NCI-H2107 treated with DMSO at 0.1 percent for 48 hours (cell line): ENCODE measurements around the gene ZFY.

Experiments
- DNase-seq: peaks from one replicate; lab custom pipeline; 2025; ENCODE audit not compliant: unreplicated experiment; lab: John Stamatoyannopoulos, UW

ZFY gene

DNA sequence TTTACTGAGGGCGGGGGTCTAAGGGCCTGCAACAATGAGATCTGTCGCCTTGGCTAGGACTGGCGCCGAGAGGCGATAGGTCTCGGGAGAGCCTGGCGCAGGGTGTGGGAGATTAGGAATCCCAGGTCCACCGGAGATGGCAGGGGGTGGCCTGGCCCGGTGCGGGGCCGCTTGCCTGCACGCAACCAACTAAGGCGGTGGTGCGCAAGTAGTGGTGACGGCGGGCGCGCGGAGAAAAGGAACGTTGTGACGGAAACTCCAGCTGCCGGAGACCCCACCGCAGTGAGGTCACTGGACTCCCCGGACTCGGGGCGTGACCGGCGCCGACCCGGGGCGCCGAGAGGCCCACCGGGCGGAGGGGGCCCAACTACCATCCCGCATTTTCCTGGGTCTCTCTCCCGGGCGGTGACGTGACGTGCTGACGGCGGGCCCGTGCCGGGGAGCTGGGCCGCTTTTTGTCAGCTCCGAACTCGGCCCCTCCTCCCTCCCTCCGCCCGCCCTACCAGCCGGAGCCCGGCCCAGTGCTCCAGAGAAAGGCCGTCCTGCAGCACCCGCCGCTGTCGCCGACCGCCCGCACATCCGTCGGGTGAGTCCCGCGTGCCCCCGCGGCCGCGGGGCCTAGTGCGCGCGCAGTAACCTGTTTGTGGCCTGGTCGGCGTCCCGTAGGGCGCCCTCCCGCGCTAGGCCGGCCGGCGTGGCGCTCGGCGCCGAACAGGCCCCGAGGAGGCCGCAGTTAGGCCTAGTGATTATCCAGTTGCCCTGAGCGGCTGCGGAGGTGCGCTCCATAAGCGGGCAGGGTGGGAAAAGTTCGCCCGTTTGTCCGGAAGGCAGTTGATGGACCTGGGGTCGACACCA lies at the start of gene ZFY:
Gene ZFY, plus strand, starts transcription at position 521 of the 855 bp plus-strand sequence. CDS start 18,556 bp downstream, outside the sequence.
- DNase-seq = peak; percentile 18

DNA sequence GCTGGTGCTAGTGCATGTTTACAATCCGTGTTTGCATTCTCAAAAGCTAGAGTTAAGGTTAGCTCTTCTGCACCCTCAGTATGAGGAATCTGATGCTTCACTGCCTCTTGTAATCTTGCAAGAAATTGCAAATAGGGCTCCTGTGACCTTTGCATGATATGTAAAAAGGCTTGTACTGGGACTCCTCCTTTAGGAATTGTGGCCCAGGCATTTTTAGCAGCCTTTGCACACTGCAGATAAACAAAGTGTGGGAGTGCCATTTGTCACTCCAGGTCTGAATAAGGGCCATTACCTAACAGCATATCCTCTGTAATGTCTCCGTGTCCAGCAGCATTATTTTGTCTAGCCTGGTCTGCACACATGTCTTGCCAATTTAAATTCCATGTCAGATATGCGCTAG lies 49.3 kb upstream of the ZFY start:
- no peak for DNase-seq

DNA sequence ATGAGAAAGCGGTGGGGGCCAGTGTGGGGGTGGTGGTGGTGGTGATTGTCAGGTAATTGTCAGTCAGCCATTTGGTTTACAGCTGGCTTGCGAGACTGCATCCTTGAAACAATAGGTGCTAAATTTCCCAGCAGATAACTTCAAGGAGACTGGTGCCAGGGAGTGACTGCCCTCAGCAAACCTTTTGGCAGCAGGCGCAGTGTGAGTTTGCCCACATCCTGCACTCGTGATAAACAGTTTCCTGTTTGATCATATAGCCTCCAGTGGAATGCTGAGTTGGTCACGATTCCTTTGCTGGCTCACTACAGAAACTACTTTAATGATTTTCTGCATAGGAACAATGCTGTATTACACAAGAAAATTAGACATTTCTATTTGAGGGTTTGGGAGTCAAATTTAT lies 47.8 kb upstream of the ZFY start:
- no peak for DNase-seq

DNA sequence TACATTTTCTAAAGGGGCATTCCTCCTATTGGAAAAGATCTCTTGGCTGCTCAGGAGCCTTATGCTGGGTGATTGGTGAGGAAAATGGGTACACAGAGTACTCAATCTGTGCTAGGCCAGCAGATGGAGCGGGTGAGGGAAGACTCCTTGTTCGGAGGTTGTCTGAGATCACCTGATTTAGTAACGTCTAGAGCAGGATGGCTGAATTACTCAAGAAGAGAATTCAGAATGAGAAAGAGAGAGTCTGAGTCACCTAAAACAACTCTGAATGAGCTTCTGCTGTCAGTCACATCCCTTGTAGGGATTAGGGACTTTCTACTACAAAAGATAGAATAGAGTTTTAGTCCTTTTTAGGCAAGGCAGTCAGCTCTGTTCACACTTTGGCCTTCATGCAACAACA lies 47.2 kb upstream of the ZFY start:
- no peak for DNase-seq

DNA sequence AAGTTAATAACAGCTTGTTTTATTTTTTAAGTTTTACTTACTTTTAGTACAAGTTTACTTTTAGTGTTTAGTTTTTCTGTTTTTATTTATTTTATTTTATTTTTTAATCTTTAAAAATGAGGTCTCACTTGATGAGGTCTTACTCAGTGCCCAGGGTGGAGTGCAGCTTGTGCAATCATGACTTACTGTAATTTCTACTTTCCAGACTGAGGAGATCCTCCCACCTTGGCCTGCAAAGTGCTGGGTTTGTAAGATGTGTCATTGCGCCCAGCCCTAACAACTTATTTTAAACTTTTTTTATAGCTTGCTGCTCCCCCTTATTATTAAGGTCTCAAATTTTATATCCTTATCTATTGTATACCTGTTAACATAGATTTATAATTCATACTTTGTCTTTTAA lies 41.7 kb upstream of the ZFY start:
- no peak for DNase-seq

DNA sequence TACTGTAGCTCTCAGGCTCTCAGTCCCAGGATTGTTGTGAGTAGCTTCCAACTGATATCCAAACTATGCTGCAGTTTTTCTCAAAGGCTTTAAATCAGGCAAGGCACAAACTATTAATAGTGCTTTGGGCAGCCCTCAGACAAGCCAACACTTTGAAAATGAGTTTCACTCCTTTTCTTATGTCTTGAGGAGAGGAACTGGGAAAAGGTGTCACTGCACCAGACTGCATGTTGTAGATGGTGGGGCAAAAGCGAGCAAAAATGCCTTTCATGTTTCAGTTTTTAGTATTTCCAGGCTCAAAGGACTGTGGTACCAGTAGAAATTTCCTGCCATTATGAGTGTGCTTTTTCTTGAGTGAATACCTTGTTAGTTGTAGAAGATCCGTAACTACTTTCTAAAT lies 39.1 kb upstream of the ZFY start:
- no peak for DNase-seq

DNA sequence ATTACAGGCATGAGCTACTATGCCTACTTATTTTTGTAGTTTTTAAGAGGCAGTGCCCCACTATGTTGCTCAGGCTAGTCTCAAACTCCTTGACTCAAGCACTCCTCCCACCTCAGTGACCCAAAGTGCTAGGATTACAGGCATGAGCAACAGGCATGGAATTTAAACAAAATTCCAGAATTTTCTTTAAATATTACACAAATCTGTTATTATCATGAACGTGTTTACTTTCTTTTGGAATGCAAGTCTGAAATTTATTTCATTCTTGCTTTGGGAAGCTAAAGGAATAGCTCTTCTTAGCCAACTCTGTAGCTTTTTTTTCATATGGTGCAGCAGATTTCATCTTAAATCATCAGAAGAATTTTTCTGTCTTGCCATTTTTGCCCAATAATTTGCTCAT lies 27.8 kb upstream of the ZFY start:
- DNase-seq = no peak

DNA sequence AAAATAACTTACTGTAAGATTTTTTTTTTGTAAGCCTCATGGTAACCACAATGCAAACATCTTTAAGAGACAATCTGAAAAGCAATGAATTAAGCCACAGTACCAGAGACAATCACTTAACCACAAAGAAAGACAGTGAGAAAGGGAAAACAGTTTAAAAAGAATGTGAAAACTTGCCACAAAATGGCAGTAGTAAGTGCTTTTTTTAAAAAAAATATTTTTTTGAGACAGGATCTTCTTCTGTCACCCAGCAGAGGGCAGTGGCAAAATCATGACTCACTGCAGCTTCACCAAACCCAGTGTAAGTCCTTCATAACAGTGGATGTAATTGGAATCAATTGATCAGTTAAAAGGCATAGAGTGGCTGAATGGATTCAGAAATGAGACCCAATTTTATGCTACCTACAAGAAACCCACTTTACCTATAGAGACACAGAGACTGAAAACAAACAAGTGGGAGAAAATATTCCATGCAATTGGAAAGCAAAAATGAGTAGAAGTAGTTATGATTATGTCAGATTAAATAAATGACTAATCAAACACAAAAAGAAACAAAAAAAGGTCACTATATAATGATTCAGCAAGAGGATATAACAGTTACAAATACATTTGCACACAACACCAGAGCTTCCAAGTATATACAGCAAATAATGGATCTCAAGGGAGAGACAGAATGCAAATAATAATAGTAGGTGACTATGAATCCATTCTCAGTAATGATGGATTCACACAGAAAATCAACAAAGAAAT lies 21.9 kb upstream of the ZFY start:
- no peak for DNase-seq

DNA sequence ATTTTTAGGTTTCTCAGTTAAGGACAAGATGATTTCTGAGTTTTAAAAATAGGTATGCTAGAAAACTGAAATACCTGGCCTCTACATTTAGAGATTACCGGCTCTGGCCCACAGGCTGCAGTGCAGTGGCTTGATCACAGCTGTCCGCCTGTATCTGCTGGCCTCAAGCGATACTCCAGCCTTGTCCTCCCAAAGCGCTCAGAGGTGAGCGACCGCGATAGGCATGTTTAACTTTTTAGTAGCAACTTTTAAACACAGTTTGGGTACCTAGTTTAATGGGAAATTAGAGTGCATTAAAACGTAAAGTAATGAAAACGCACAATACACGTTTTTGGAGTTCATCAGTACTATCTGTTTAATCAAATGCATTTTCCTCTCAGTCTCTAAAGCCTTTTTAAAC lies 1.1 kb upstream of the ZFY start:
- DNase-seq = peak; percentile 23

DNA sequence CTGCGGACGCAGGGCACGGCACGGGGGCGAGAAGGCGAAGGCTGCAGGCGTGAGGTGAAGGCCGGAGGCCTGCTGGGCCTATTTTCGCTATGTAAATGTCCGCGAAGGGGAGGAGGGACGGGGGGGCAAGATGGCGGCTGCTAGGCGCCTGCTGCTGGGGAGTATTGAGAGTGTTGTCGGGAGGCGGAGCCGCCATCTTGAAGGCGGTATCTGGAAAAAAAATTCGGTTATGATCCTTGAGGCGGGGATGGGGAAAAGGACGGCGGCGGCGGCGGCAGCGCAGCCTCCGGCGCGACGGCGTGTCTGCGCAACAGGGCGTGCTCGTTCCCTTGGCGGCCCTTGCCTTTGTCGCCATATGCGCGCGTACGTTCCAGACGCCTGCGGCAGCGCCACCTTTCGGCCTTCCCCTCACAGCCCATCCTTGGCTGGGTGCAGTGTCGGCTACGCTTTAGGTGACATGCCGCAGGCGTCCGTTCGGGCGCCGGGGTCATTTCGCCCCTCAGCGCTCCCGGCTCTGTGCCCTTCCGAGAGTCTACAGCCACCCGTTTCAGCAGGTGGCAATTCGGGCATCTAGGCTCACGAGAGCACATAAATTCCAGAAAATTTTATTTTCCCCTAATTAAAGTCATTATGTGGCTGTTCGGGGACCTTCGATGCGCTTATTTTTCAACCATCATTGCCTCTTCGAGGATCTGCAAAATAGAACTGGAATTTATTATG lies 695 bp downstream of the ZFY start:
- peak; percentile 52 for DNase-seq

DNA sequence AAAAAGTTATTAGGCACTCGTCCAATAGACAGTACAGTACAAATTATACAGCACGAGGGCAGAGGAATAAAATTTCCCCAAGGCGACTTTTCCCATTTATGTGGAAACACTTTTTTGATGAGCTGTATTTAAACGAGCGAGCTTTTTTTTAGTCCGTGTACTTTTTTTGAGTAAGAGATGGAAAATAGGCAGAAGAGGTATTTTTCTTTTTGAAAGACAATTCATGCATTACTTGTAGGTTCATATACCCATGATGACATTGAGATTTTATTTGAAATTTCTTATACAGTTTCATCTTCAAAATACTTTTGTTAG lies 1.2 kb downstream of the ZFY start:
- peak; percentile 0 for DNase-seq

DNA sequence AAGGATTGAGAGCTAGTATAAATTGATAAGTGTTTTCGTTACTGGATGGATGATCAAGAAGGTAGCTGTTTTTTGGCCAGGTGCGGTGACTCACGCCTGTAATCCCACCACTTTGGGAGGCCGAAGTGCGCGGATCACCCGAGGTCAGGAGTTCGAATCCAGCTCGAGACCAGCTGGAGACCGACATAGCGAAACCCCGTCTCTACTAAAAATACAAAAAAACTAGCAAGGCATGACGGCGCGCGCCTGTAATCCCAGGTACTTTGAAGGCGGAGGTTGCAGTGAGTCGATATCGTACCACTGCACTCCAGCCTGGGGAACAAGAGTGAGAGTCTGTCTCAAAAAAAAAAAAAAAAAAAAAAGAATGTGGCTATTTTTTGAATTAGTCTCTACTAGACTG lies 2.0 kb downstream of the ZFY start:
- DNase-seq = no peak

DNA sequence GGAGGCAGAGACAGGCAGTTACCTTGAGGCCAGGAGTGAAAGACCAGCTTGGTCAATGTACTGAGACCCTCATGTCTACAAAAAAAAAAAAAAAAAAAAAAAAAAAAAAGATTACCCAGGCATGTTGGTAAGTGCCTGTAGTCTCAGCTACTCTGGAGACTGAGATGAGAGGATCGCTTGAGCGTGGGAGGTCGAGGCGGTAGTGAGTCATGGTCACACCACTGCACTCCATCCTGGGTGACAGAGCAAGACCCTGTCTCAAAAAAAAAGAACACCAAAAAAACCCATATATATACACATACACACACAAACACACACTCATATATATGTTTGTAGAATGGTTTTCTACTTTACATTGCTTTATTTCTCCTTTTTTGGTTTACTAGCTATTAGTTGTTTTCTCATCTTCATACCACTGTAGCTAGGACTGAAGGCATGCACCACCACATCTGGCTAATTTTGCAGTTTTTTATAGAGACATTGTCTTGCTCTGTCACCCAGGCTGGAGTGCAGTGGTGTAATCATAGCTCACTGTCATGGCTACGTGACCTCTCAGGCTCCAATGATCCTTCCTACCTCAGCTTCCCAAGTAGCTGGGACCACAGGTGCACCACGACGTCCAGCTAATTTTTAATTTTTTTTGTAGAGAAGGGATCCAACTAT lies 14.5 kb downstream of the ZFY start:
- no peak for DNase-seq

DNA sequence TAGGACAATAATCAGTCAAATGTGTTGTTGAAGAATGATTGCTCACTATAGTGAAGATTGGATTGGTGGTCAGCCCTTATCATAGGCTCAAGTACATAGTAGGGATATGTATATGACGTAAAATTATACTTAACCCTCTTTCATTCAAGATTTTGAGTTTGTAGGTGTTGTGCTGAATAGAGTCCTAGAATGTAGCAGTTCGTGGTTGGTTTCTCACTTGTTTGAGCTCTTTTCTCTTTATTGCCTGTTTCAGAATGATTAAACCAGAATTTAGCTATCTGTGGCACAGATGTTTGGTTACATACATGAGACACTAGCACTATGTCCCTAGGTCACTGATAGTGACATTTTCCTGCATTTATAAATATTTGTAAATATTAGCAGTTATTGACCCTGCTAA lies 15.5 kb downstream of the ZFY start:
- no peak for DNase-seq

DNA sequence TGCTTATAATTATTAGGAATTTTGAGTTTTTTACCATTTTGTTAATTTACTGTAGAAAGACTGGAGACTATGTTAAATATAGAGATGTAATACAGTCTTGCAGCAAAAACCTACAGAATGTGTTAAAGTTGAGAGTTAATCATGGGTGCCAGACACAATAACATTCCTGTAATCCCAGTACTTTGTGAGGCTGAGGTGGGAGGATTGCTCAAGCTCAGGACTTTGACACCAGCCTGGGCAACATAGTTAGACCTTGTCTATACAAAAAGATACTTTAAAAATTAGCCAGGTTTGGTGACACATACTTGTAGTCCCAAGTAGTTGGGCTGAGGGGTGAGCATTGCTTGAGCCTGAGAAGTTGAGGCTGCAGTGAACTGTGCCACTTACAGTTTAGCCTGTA lies 17.7 kb downstream of the ZFY start:
- DNase-seq = no peak

DNA sequence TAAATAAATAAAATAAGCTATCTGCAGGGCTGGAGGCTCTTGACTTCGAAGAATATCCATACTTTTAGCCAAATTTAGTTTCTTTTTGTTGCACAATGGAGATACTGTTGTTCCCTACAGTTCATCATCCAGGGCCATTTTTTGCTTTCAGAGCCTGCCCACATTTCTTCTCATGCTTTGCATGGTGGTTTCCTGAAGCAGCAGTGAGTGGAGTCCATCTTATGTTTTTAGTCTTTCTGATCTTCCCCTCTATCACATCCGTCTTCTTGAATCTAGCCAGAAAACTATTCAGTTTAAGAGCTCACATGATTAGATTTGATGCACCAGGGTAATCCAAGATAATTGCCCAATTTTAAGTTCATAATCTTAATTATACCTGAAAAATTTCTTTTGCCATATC lies 19.6 kb downstream of the ZFY start:
- no peak for DNase-seq

DNA sequence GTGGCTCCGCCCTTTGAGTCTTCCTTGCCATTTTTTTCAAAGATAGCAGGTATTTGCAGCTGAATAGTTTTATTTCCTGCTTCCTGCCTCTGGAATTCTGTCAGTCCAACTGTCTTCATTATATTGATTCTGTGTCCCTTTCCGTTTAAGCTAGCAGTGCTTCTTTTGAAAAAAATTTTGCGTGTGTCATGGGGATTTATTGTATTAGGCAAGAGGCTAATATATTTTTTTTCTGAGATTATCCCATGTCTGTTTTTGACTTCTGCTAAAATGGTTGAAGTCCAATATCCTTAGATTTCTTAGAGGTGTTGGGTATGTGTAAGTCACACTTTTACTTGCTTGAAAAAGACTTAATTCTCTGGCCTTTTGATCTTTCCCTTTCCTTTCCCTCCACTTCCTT lies 20.4 kb downstream of the ZFY start:
- no peak for DNase-seq

DNA sequence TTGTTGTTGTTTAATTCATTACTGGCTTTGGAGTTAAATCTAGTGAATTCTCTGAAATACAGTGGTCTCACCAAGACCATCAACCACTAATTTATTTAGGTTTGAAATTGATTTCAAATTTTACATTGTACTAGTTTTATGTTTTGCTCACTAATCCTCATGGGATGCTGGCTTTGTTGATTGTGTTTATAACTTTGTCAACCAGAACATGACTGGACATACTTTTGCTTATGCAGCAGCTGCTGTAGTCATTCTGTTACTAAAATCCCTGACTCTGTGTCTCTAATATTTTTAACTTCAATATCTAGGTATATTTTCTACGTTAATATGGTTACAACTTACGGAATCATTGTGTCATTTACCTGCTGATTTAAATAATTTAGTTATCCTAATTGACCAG lies 26.9 kb downstream of the ZFY start:
- DNase-seq = no peak

DNA sequence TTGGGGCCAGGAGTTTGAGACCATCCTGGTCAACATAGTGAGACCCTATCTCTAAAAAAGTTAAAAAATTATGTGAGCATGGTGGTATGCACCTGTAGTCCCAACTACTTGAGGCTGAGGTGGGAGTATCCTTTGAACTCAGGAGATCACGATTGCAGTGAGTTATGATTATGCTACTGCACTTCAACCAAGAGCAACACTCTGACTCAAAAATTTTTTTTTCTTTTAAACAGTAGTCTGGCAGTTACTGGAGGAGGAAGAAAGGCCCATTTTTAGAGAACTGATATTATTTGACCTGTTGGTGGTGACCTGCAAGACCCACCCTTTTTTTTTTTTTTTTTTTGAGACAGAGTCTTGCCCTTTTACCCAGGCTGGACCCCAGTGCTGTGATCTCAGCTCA lies 29.6 kb downstream of the ZFY start:
- DNase-seq = no peak

DNA sequence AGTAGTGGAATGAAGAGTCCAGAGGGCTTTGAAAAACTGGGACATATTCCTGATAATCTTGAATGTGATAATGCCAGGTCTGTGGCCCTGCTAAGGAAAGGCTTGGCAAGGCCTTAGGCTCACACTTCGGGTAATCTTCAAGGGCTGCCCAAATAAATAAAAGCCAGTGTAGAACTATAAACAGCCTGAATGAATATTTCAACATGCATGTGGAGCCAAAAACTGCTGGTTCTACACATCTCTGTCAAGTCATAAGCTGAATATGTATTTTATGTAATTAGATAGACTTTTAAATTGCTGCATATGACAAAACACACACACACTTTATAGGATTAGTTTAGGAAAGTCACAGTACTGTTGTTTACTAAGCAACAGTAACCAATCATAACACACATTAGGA lies 30.4 kb downstream of the ZFY start:
- DNase-seq = no peak

DNA sequence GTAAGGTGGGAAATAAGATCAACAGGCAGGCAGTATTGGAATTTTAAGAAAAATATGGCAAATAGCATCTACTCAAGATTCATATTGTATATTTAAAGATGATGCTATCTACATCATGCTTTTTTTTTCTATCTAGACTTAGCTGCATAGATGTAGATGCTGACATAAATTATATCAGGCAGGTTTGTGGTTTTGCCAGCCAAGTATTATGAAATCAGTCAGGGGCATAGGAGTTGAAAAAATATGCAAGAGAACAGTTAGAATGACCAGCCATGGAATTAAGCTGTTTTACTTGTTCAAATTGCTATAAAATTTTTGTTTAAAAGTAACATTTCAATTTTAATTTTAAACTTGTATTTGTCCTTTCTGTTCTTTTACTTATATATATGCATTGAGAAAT lies 34.4 kb downstream of the ZFY start:
- DNase-seq = no peak

DNA sequence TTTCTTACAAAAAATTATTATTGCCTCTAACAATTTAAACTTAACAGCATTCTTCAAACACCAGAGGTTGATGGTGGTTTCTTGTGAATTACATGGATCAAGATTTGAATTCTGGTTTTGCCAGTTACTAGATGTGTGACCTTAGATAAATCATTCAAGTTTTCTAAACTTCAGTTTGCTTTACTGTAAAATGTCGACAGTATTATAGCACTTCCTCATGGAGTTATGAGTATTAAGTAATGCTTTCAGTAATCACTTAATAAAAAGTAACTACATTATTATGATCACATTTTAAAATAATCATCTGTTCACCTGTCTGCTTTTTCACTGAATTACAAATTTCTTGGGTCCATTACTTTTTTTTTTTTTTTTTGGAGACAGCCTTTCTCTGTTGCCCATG lies 37.5 kb downstream of the ZFY start:
- no peak for DNase-seq
